ENCODE data around the gene TLE2. TPM values are rescaled to one million over a fixed set of nuclear protein-coding genes. Genes with fewer than 3 reads are reported as not detected.
A peak's percentile ranks its signal among the peaks of the same experiment; 100 is the strongest.

TLE2 gene
- total and polyA plus RNA-seq, 2 donors (not counting 3 experiments of a cell fraction or from before 2014, with no cell fraction given): 32.0 to 38.8 TPM

GRCh38 chr19:3036119-3036976, 7.3 kb upstream of the TLE2 start:
- H2AFZ ChIP-seq (ENCODE audit: low read depth, low read length): peak overlapping the region; percentile 87
- H3K9me1 ChIP-seq (replicated peaks; ENCODE audit: control insufficient read depth, extremely low read depth, insufficient read depth, low read length): no peaks in the 10 kb centered on the region
- H3K27me3 ChIP-seq (ENCODE audit: control insufficient read depth in 2 of 2, insufficient read depth in 2 of 2, low read length in 2 of 2): no peaks in the 10 kb centered on the region
- H3K9me3 ChIP-seq (replicated peaks; ENCODE audit: control insufficient read depth, insufficient read depth, low read length): no peaks in the 10 kb centered on the region
- peak; percentile 35 for FAIRE-seq
- peak overlapping the region; percentile 77 for H3K27ac ChIP-seq (ENCODE audit: insufficient read depth, low read depth, low read length)
- no TSS peak for BruUV-seq (replicated peaks)
- intact Hi-C loops (cut with micrococcal nuclease) (loop anchor here (1.0 to 5.0 kb wide), 4 partner anchors 25 to 799 kb away; partner anchors contain the start of genes PLEKHJ1 and SF3A2), dilution Hi-C loops (cut with MboI; ENCODE audit: extremely low pct_ligation_motif_present, low sequenced_read_pairs) (no loop called here)
- peaks cover 12% of the 10 kb centered on the region for H3K4me1 ChIP-seq (ENCODE audit: control insufficient read depth, extremely low read depth, insufficient read depth, low read length)
- no peaks in the 10 kb centered on the region for H4K20me1 ChIP-seq (replicated peaks; ENCODE audit: control insufficient read depth, extremely low read depth, insufficient read depth, low read length)
- peak overlapping the region; percentile 64 for H3K9ac ChIP-seq (replicated peaks; ENCODE audit: extremely low read depth, insufficient read depth, low read length)
- ChIA-PET POLR2A (interaction anchor here (0.5 to 2.3 kb wide), 5 partner anchors 18 to 838 kb away, joined by 3 to 16 read pairs (median 3); no protein-coding TSS in a partner anchor), CTCF (interaction anchor here (0.7 to 3.0 kb wide), 24 partner anchors 9 to 149 kb away, joined by 3 to 32 read pairs (median 6); partner anchors contain the start of genes TLE5 and TLE6)
- H3K4me3 ChIP-seq (replicated peaks in 1 of 3; ENCODE audit: insufficient read depth in 1 of 3, low read depth in 1 of 3, low read length in 3 of 3): peak overlapping the region; percentile 39 to 73 (median 73)
- peak overlapping the region; percentile 83 for H3K4me2 ChIP-seq (ENCODE audit: insufficient read depth, low read length)
- H3K36me3 ChIP-seq (ENCODE audit: control insufficient read depth in 2 of 2, extremely low read depth in 1 of 2, insufficient read depth in 2 of 2, low read length in 2 of 2): no peaks in the 10 kb centered on the region
- H3K79me2 ChIP-seq (ENCODE audit: control insufficient read depth, insufficient read depth, low read length): no peaks in the 10 kb centered on the region
- peak; percentile 89 for DNase-seq (ENCODE audit: low read depth, low spot score)
- TF ChIP-seq POLR2A (IDR thresholded peaks at IDR 0.05; ENCODE audit: low read depth, low read length) (peak; percentile 70), MAX (IDR thresholded peaks at IDR 0.05; ENCODE audit: insufficient read depth, insufficient read length) (no peak), CTCF (IDR thresholded peaks at IDR 0.05; ENCODE audit: extremely low read depth in 1 of 2, insufficient read depth in 1 of 2, low read depth in 1 of 2, low read length in 2 of 2) (peak; percentile 12 to 28)

Data from endothelial cell of umbilical vein (primary cell).